Mesenchymal stem cell (in vitro differentiated cells and primary cell): ENCODE measurements around the gene BCAP31.
A peak's percentile ranks its signal among the peaks of the same experiment; 100 is the strongest.

Experiments used
- DNase-seq: peaks from one replicate; pipeline ENCODE4 v3.0.0-alpha.2; 2013
- H2AFZ ChIP-seq: one replicate; pipeline ENCODE4 v1.6.1; 2013; ENCODE audit warnings: low read depth, mild to moderate bottlenecking, control low read depth, inconsistent platforms, low read length, moderate library complexity
- H2AK5ac ChIP-seq: 2 replicates; pipeline ENCODE4 v1.6.1; 2013; ENCODE audit warnings: low read length, moderate library complexity, mild to moderate bottlenecking, inconsistent platforms; ENCODE audit not compliant: severe bottlenecking
- H2BK120ac ChIP-seq: one replicate; pipeline ENCODE4 v1.6.1; 2013; ENCODE audit warnings: low read depth, mild to moderate bottlenecking, inconsistent platforms, low read length, moderate library complexity
- H2BK12ac ChIP-seq, 2 experiments: one replicate each; pipeline ENCODE4 v1.6.1; 2013; ENCODE audit warnings: inconsistent platforms in 2 of 2, low read length in 2 of 2, mild to moderate bottlenecking in 2 of 2, moderate library complexity in 2 of 2, control low read depth in 1 of 2
- H2BK15ac ChIP-seq: one replicate; pipeline ENCODE4 v1.6.1; 2013; ENCODE audit warnings: mild to moderate bottlenecking, low read depth, inconsistent platforms; ENCODE audit not compliant: poor library complexity, severe bottlenecking
- H2BK5ac ChIP-seq: 2 replicates; pipeline ENCODE4 v1.6.1; 2013; ENCODE audit warnings: low read depth, mild to moderate bottlenecking, low read length, control low read depth, inconsistent platforms; ENCODE audit not compliant: poor library complexity, severe bottlenecking
- H3K14ac ChIP-seq, 2 experiments: one replicate each; pipeline ENCODE4 v1.6.1; 2013; ENCODE audit warnings: inconsistent platforms in 2 of 2, low read length in 2 of 2, control low read depth in 1 of 2, mild to moderate bottlenecking in 1 of 2, moderate library complexity in 1 of 2
- H3K18ac ChIP-seq, 2 experiments: one replicate each; pipeline ENCODE4 v1.6.1; 2013; ENCODE audit warnings: inconsistent platforms in 2 of 2, low read length in 2 of 2, control low read depth in 1 of 2, low read depth in 1 of 2, mild to moderate bottlenecking in 1 of 2
- H3K23ac ChIP-seq, 2 experiments: one replicate each; pipeline ENCODE4 v1.6.1; 2013; ENCODE audit warnings: inconsistent platforms in 2 of 2, low read length in 2 of 2, mild to moderate bottlenecking in 2 of 2, moderate library complexity in 2 of 2, control low read depth in 1 of 2
- H3K27ac ChIP-seq: 2 replicates; pipeline ENCODE4 v1.5.1; 2013; ENCODE audit warnings: mild to moderate bottlenecking, moderate library complexity, low read length, control low read depth, inconsistent platforms; ENCODE audit not compliant: poor library complexity, severe bottlenecking
- H3K27me3 ChIP-seq, 2 experiments: 2 replicates each; pipeline versions ENCODE4 v1.6.1 to v1.7.0; 2013; ENCODE audit warnings: low read length in 2 of 2, mild to moderate bottlenecking in 2 of 2, moderate library complexity in 2 of 2, control low read depth in 1 of 2, inconsistent platforms in 1 of 2; ENCODE audit not compliant: control insufficient read depth in 1 of 2, insufficient read depth in 1 of 2
- H3K36me3 ChIP-seq, 2 experiments: 2 replicates each; pipeline versions ENCODE4 v1.6.1 to v1.7.0; 2013; ENCODE audit warnings: low read length in 2 of 2, control low read depth in 1 of 2, inconsistent platforms in 1 of 2, low read depth in 1 of 2, mild to moderate bottlenecking in 1 of 2; ENCODE audit not compliant: insufficient read depth in 2 of 2, control insufficient read depth in 1 of 2
- H3K4ac ChIP-seq, 2 experiments: one replicate each; pipeline ENCODE4 v1.6.1; 2013; ENCODE audit warnings: inconsistent platforms in 2 of 2, low read length in 2 of 2, mild to moderate bottlenecking in 2 of 2, moderate library complexity in 2 of 2, control low read depth in 1 of 2, low read depth in 1 of 2
- H3K4me1 ChIP-seq: 2 replicates; pipeline ENCODE4 v1.6.1; 2013; ENCODE audit warnings: low read depth, low read length, control low read depth; ENCODE audit not compliant: control insufficient read depth, insufficient read depth
- H3K4me2 ChIP-seq: 2 replicates; pipeline ENCODE4 v1.6.1; 2013; ENCODE audit warnings: low read length, mild to moderate bottlenecking, inconsistent platforms; ENCODE audit not compliant: poor library complexity, severe bottlenecking
- H3K4me3 ChIP-seq, 2 experiments: 2 replicates each; pipeline versions ENCODE4 v1.5.1 to v1.7.0; 2013; ENCODE audit warnings: low read length in 2 of 2, mild to moderate bottlenecking in 2 of 2, control low read depth in 1 of 2, low read depth in 1 of 2; ENCODE audit not compliant: insufficient read depth in 1 of 2
- H3K79me1 ChIP-seq: replicated peaks from 2 replicates; pipeline ENCODE4 v1.6.1; 2013; ENCODE audit warnings: mild to moderate bottlenecking, control low read depth, low read length, inconsistent platforms; ENCODE audit not compliant: poor library complexity, severe bottlenecking
- H3K9ac ChIP-seq: 2 replicates; pipeline ENCODE4 v1.7.0; 2013; ENCODE audit warnings: mild to moderate bottlenecking, low read length, moderate library complexity
- H3K9me3 ChIP-seq: 2 replicates; pipeline ENCODE4 v1.7.0; 2013; ENCODE audit warnings: mild to moderate bottlenecking, low read length; ENCODE audit not compliant: control insufficient read depth
- H4K8ac ChIP-seq: one replicate; pipeline ENCODE4 v1.6.1; 2013; ENCODE audit warnings: inconsistent platforms, mild to moderate bottlenecking, low read length, moderate library complexity
- H4K91ac ChIP-seq: one replicate; pipeline ENCODE4 v1.6.1; 2013; ENCODE audit warnings: mild to moderate bottlenecking, low read length, inconsistent platforms
- WGBS: methylation state at CpG from one replicate; pipeline ENCODE4 v1.1.7; 2013; ENCODE audit warnings: mixed read lengths; 5-methylcytosine and 5-hydroxymethylcytosine counted together

BCAP31 gene

DNA sequence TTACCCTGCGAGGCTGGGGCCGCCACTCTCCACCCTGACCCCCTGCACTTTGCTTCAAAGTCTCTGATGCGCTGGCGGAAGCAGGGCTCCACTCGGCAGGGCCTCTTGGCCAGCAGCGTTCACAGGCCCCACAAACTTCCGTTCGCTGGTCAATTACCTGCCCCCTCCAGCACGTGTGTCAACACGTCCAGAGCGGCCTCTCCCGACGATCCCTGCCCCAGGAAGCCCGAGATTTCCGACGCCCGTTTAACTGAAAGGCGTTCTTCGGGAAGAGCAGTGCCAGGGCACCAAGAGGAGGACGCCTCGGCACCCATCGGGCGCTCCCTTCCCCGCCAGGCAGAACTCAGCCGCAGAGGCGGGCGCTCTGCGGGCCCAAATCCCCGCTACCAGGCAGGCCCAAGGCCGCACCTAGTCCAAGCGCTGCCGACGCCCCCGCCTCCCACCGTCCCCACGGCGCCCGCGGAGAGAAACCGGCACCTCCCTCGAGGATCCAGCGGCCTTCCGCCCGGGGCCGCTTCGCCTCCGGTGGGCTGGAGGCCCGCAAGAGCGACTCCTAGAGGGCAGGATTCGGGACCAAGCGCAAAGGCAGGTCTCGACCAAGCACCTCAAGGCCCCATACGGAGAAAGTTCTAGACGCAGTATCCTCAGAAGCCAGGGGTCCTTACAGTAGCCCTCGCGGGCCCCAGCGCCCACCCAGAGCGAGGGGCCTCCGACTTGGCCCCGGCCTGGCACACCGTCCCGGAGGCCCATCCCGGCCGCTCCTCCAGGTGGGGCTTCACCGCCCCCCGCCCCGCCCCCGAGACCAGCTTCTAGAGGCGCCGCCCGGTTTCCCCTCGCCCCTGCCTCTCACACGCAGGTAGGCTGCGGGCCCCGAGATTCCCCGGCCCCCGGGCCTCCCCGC lies 586 bp downstream of the BCAP31 start:
- Histone ChIP-seq H3K9me3 (no peaks in the 10 kb centered on the region), H2BK15ac (peak overlapping the region; percentile 30), H3K36me3 (peaks cover 22% of the 10 kb centered on the region in 2 experiments), H3K27me3 (peaks cover 0 to 6% of the 10 kb centered on the region in 2 experiments), H3K4me2 (peak overlapping the region; percentile 47), H4K8ac (no peak overlapping the region), H3K23ac (no peak overlapping the region), H2AK5ac (no peak overlapping the region), H3K4me1 (peaks cover 38% of the 10 kb centered on the region), H3K27ac (peak overlapping the region; percentile 82), H2AFZ (no peak overlapping the region), H3K4me3 (peak overlapping the region; percentile 66 to 81), H3K9ac (peak overlapping the region; percentile 89), H3K4ac (peak overlapping the region in 1 of 2 experiments; percentile 61), H4K91ac (no peak overlapping the region), H2BK120ac (peak overlapping the region; percentile 34), H2BK5ac (no peak overlapping the region), H3K18ac (peak overlapping the region; percentile 44 to 80), H2BK12ac (no peak overlapping the region), H3K14ac (peak overlapping the region in 1 of 2 experiments; percentile 71), H3K79me1 (peaks cover 4% of the 10 kb centered on the region)
- under 1% methylated on average over 53 of the region's 78 CpGs for WGBS
- DNase-seq: peak; percentile 61

DNA sequence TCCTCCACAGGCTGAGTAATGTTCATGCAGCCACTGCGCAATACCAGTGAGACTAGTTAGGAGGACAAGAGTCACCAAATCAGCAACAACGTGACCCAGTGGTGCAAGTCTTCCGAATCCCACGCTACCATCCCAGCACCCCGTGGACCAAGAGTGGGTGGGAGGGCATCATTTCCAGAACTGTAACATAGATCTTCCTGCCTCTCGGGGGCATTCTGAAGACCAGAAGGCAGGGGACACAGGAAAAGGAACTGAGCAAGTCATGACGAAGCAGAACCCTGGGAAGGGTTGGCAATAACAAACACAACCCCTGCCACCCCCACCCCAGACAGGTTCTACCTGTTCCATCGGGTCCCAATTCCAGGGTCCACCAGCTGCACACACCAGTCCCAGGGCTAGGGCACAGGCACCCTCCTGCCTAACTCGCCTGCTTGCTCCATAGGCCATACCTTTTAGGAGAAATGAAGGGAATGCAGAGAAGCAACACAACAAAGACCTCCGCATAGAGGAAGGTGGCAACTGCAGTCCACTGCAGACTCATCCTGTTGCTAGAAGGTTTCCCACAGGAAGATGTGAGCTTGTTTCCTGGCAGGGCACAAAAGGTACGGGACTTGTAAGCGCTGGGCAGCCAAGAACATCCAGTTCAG lies 1.4 kb downstream of the BCAP31 start:
- Histone ChIP-seq H3K9me3 (no peaks in the 10 kb centered on the region), H3K4me1 (peaks cover 34% of the 10 kb centered on the region), H4K91ac (no peak overlapping the region), H3K4ac (peak overlapping the region in 1 of 2 experiments; percentile 30), H3K36me3 (peaks cover 26 to 28% of the 10 kb centered on the region in 2 experiments), H2BK5ac (no peak overlapping the region), H2BK12ac (no peak overlapping the region), H3K27me3 (peaks cover 0 to 6% of the 10 kb centered on the region in 2 experiments), H3K18ac (peak overlapping the region in 1 of 2 experiments; percentile 48), H3K23ac (no peak overlapping the region), H3K9ac (peak overlapping the region; percentile 89), H2AK5ac (no peak overlapping the region), H3K27ac (peak overlapping the region; percentile 82), H3K4me2 (peak overlapping the region; percentile 5), H2AFZ (no peak overlapping the region), H3K79me1 (no peaks in the 10 kb centered on the region), H3K14ac (no peak overlapping the region), H4K8ac (no peak overlapping the region), H2BK15ac (no peak overlapping the region), H2BK120ac (no peak overlapping the region), H3K4me3 (peak overlapping the region; percentile 66 to 81)
- peak; percentile 37 for DNase-seq
- 52% methylated on average over 9 of the region's 12 CpGs for WGBS

DNA sequence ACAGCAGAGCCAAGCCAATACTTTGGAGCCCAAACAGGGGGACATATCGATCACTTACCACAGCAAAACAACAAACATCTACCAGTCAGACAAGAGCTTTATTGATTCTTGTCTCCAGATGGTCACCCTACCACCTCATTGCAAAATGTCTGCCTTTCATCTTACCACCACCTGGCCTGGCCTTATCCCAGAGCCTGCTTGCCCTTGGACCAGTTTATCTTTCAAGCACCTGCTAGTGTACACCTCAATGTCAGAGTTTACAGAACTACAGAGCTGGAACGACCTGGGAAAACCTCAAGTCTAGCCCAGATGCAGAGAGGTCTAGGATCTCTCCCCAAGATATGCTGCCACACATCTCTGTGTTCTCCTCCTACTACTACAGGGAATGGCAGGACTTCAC lies 4.5 kb downstream of the BCAP31 start:
- no peak overlapping the region for H2BK120ac ChIP-seq
- no peak overlapping the region for H3K4me2 ChIP-seq
- DNase-seq: no peak
- peaks cover 0 to 6% of the 10 kb centered on the region in 2 experiments for H3K27me3 ChIP-seq
- H2AK5ac ChIP-seq: no peak overlapping the region
- peaks cover 4% of the 10 kb centered on the region for H3K4me1 ChIP-seq
- no peak overlapping the region for H2AFZ ChIP-seq
- H4K8ac ChIP-seq: no peak overlapping the region
- H3K27ac ChIP-seq: no peak overlapping the region
- H2BK12ac ChIP-seq: no peak overlapping the region
- H3K4ac ChIP-seq: no peak overlapping the region
- no peak overlapping the region for H3K4me3 ChIP-seq
- no peak overlapping the region for H3K14ac ChIP-seq
- 100% methylated on average over 2 of the region's 2 CpGs for WGBS
- no peak overlapping the region for H3K9ac ChIP-seq
- H2BK5ac ChIP-seq: no peak overlapping the region
- H3K79me1 ChIP-seq: peaks cover 6% of the 10 kb centered on the region
- no peak overlapping the region for H2BK15ac ChIP-seq
- H3K23ac ChIP-seq: no peak overlapping the region
- no peak overlapping the region for H4K91ac ChIP-seq
- H3K36me3 ChIP-seq: peaks cover 45 to 50% of the 10 kb centered on the region in 2 experiments
- H3K9me3 ChIP-seq: no peaks in the 10 kb centered on the region
- H3K18ac ChIP-seq: no peak overlapping the region

DNA sequence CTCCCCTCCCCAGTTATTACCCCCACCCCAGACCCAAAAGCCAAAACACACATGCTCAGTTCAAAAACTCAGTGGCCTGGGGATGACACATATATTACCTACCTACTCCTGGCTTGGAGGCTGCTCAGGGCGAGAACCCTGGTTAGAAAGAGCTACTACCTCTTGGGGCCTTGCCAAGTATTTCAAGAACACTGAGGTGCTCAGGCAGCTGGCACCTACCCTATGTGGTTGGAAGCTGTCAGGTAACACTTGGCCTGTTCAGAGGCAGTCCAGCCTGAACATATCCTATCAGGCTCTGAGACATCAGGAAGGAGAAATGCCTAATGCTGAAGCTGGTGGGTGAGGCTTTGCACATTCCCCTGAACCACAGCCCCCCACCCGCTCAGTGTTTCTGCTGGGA lies 4.9 kb downstream of the BCAP31 start:
- no peak overlapping the region for H2AFZ ChIP-seq
- H2BK120ac ChIP-seq: no peak overlapping the region
- no peak for DNase-seq
- peaks cover 7% of the 10 kb centered on the region for H3K79me1 ChIP-seq
- no peak overlapping the region for H3K4ac ChIP-seq
- no peak overlapping the region for H3K4me3 ChIP-seq
- H3K4me1 ChIP-seq: peaks cover 4% of the 10 kb centered on the region
- H3K27ac ChIP-seq: no peak overlapping the region
- H4K91ac ChIP-seq: no peak overlapping the region
- H3K18ac ChIP-seq: no peak overlapping the region
- H3K9ac ChIP-seq: no peak overlapping the region
- no peak overlapping the region for H2BK15ac ChIP-seq
- H3K23ac ChIP-seq: no peak overlapping the region
- no peaks in the 10 kb centered on the region for H3K9me3 ChIP-seq
- H3K27me3 ChIP-seq: peaks cover 0 to 6% of the 10 kb centered on the region in 2 experiments
- WGBS: 100% methylated on average over 2 of the region's 2 CpGs
- peaks cover 48 to 54% of the 10 kb centered on the region in 2 experiments for H3K36me3 ChIP-seq
- no peak overlapping the region for H2BK12ac ChIP-seq
- H4K8ac ChIP-seq: no peak overlapping the region
- no peak overlapping the region for H3K14ac ChIP-seq
- H2BK5ac ChIP-seq: no peak overlapping the region
- H3K4me2 ChIP-seq: no peak overlapping the region
- no peak overlapping the region for H2AK5ac ChIP-seq
